T-cell (primary cell): ENCODE data around the gene INTS11. TPM values are rescaled to one million over a fixed set of nuclear protein-coding genes. Genes with fewer than 3 reads are reported as not detected.
A peak's percentile ranks its signal among the peaks of the same experiment; 100 is the strongest.

Experiments
- ATAC-seq, 4 experiments: fragments of 200-7000 bp in 3 of 4; fragments of 150-1000 bp in 1 of 4; cut with Tn5 transposase; replicated peaks in 1 of 4; 1 replicate in 3 of 4; 2 replicates in 1 of 4; pipeline ENCODE4 v1.10.0; 2021; ENCODE audit warnings: moderate library complexity in 3 of 4, mild to moderate bottlenecking in 2 of 4, moderate number of reproducible peaks in 1 of 4
- CTCF ChIA-PET, 2 donors: fragments of 300-600 bp; sonication (Branson Sonifier 250); formaldehyde crosslinking; loops; one replicate each; lab custom pipeline; 2022; ENCODE audit warnings: antibody characterized with exemption in 2 of 2; lab: Charles Lee
- POLR2A ChIA-PET, 2 donors: fragments of 300-600 bp; sonication (Branson Sonifier 250); formaldehyde crosslinking; loops; one replicate each; lab custom pipeline; 2022; ENCODE audit warnings: antibody characterized with exemption in 2 of 2; lab: Charles Lee
- DNase-seq, 35 experiments: peaks; one replicate each; pipeline versions ENCODE4 v3.0.0 to v3.0.0-alpha.2; 2013 to 2023
- H3K27ac ChIP-seq: one replicate; pipeline ENCODE4 v1.5.1; 2013; ENCODE audit warnings: low read length
- H3K27me3 ChIP-seq, 2 experiments: replicated peaks in 1 of 2; 1 replicate in 1 of 2; 2 replicates in 1 of 2; pipeline versions ENCODE4 v1.6.1 to v1.7.0; 2013; ENCODE audit warnings: low read length in 1 of 2, mixed read lengths in 1 of 2; ENCODE audit not compliant: control insufficient read depth in 2 of 2, insufficient read depth in 2 of 2; ENCODE audit errors: extremely low read depth in 1 of 2
- H3K36me3 ChIP-seq, 2 donors: 1 replicate in 1 of 2; 2 replicates in 1 of 2; pipeline versions ENCODE4 v1.6.1 to v1.7.0; 2013; ENCODE audit warnings: low read length in 1 of 2; ENCODE audit not compliant: control insufficient read depth in 2 of 2, insufficient read depth in 1 of 2; ENCODE audit errors: extremely low read depth in 1 of 2
- H3K4me1 ChIP-seq, 2 experiments: 1 replicate in 1 of 2; 2 replicates in 1 of 2; pipeline versions ENCODE4 v1.6.1 to v1.7.0; 2013; ENCODE audit warnings: low read length in 2 of 2, mixed read lengths in 1 of 2; ENCODE audit not compliant: insufficient read depth in 2 of 2, control insufficient read depth in 1 of 2; ENCODE audit errors: extremely low read depth in 1 of 2
- H3K4me3 ChIP-seq, 2 donors: 1 replicate in 1 of 2; 2 replicates in 1 of 2; pipeline versions ENCODE4 v1.5.1 to v1.7.0; 2013; ENCODE audit warnings: mild to moderate bottlenecking in 2 of 2, low read length in 1 of 2, moderate library complexity in 1 of 2; ENCODE audit not compliant: control insufficient read depth in 1 of 2; ENCODE audit errors: extremely low read depth in 1 of 2
- H3K9me3 ChIP-seq: 2 replicates; pipeline ENCODE4 v1.7.0; 2013
- H3K27ac Mint-ChIP-seq, 2 donors: one replicate each; pipeline ENCODE4 v1.8.0; 2020 to 2021; ENCODE audit warnings: mild to moderate bottlenecking in 2 of 2, mixed read lengths in 2 of 2
- H3K27me3 Mint-ChIP-seq, 2 donors: one replicate each; pipeline ENCODE4 v1.8.0; 2021 to 2022; ENCODE audit warnings: mixed read lengths in 2 of 2
- H3K36me3 Mint-ChIP-seq: one replicate; pipeline ENCODE4 v1.8.0; 2021; ENCODE audit warnings: mixed read lengths
- H3K4me1 Mint-ChIP-seq, 3 donors: one replicate each; pipeline ENCODE4 v1.8.0; 2020 to 2022; ENCODE audit warnings: mixed read lengths in 3 of 3, mild to moderate bottlenecking in 1 of 3
- H3K4me3 Mint-ChIP-seq, 3 donors: one replicate each; pipeline ENCODE4 v1.8.0; 2020 to 2022; ENCODE audit warnings: mild to moderate bottlenecking in 3 of 3, mixed read lengths in 3 of 3, moderate library complexity in 3 of 3
- H3K9me3 Mint-ChIP-seq, 3 donors: one replicate each; pipeline ENCODE4 v1.8.0; 2020 to 2022; ENCODE audit warnings: mixed read lengths in 3 of 3
- WGBS: methylation state at CpG from one replicate; pipeline ENCODE4 v1.1.5; 2013; ENCODE audit warnings: missing lambda C conversion rate; ENCODE audit not compliant: insufficient coverage; 5-methylcytosine and 5-hydroxymethylcytosine counted together
- total RNA-seq, 35 experiments: library from RNA in 6 of 35; stranded (reverse) in 6 of 35; fragments of 120-200 nt in 1 of 35; gene quantifications; one replicate each; pipeline versions ENCODE4 v1.2.1 to v1.2.4 and lab custom pipeline; 2013 to 2026

Gene INTS11
- total RNA-seq, 5 donors from 2014 or later (not counting 1 experiment from before 2014, with no cell fraction given): 161 to 200 (median 182) TPM

DNA sequence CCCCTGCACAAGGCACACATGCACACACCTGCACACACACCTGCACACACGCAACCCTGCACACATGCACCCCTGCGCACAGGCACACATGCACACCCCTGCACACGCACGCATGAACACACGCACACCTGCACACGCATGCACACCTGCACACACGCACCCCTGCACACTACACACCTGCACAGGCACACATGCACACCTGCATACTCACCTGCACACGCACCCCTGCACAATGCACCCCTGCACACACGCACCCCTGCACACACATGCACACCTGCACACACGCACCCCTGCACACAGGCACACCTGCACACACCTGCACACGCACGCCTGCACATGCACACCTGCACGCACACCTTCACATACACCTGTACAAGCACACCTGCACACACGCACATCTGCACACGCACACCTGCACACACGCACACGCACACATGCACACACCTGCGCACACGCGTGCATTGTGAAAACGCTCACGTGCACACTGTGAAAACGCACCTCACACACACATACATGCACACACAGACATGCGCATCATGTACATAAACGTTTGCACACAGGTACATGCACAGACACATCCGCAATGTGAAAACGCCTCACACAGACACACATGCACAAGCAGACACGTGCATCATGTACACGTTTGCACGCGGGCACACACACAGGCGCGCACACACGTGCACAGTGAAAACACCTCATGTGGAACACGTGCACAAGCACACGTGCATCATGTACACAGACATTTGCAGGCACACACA lies 16.5 kb upstream of the INTS11 start:
- Histone ChIP-seq H3K36me3 (peaks cover 8 to 9% of the 10 kb centered on the region in 2 donors), H3K27ac (no peak overlapping the region), H3K27me3 (no peaks in the 10 kb centered on the region), H3K9me3 (no peaks in the 10 kb centered on the region), H3K4me1 (peaks cover 0 to 19% of the 10 kb centered on the region in 2 experiments), H3K4me3 (no peak overlapping the region)
- peaks cover 10% of the 10 kb centered on the region for H3K36me3 Mint-ChIP-seq
- H3K27me3 Mint-ChIP-seq: no peaks in the 10 kb centered on the region
- ChIA-PET POLR2A (no interaction called here), CTCF (no interaction called here)
- DNase-seq (no peak), ATAC-seq (no peak)
- no peak overlapping the region for H3K4me3 Mint-ChIP-seq
- H3K4me1 Mint-ChIP-seq: peaks cover 0 to 3% (median 2%) of the 10 kb centered on the region in 3 donors
- no peak overlapping the region for H3K27ac Mint-ChIP-seq
- 94% methylated on average over 36 of the region's 36 CpGs for WGBS
- H3K9me3 Mint-ChIP-seq: no peaks in the 10 kb centered on the region

DNA sequence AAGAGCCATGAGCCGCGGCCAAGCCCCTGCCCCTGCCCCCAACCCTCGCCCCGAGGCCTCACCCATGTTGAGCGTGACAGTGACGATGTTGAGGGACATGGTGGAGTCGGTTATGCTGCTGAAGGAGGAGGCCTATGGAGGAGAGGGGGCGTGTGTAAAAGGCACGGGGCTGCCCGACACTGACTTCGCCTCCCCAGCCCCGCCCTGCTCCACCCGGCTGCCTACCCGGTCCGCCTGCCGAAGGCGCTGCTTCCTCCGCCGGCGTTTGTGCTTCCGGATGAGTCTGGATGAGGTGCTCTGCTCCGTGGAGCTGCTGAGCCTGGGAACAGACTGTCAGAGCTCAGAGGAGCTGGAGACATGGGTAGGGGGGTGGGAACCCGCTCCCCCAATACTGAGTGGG lies 15.7 kb upstream of the INTS11 start:
- H3K27ac ChIP-seq: no peak overlapping the region
- no peak overlapping the region for H3K27ac Mint-ChIP-seq
- peaks cover 0 to 14% of the 10 kb centered on the region in 2 experiments for H3K4me1 ChIP-seq
- no peak overlapping the region for H3K4me3 Mint-ChIP-seq
- no peak overlapping the region for H3K4me3 ChIP-seq
- no peaks in the 10 kb centered on the region for H3K27me3 ChIP-seq
- H3K27me3 Mint-ChIP-seq: no peaks in the 10 kb centered on the region
- ChIA-PET CTCF (interaction anchor here in 1 of 2 donors (0.6 kb wide), 1 partner anchor 32 kb away, joined by 4 read pairs; no protein-coding TSS in a partner anchor), POLR2A (no interaction called here)
- DNase-seq: no peak
- ATAC-seq: no peak
- H3K9me3 ChIP-seq: no peaks in the 10 kb centered on the region
- peaks cover 10% of the 10 kb centered on the region for H3K36me3 Mint-ChIP-seq
- no peaks in the 10 kb centered on the region for H3K9me3 Mint-ChIP-seq
- WGBS: 95% methylated on average over 21 of the region's 23 CpGs
- peaks cover 8 to 10% of the 10 kb centered on the region in 2 donors for H3K36me3 ChIP-seq
- H3K4me1 Mint-ChIP-seq: peaks cover 0 to 3% (median 2%) of the 10 kb centered on the region in 3 donors

DNA sequence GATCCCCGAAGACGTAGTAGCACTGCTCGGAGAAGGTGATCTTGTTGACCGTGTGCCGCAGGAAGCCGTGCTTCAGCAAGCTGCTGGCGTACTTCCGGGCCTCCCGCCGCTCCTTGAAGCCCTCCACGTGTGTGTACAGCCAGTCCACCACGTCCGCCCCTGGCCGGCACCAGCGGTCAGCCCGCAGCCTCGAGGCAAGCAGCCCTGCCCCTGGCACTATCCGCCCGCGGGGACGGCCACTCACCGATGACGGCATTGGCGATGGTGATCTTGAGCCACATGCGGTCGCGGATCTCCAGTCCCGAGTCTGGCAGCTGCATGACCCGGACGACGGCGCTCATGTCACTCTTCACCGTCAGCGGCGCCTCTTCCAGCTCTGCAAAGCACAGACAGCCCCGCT lies 13.8 kb upstream of the INTS11 start:
- H3K27ac ChIP-seq: no peak overlapping the region
- CTCF ChIA-PET: no interaction called here
- Mint-ChIP-seq H3K27ac (no peak overlapping the region), H3K4me3 (no peak overlapping the region), H3K27me3 (no peaks in the 10 kb centered on the region), H3K36me3 (peaks cover 10% of the 10 kb centered on the region), H3K4me1 (no peaks in the 10 kb centered on the region), H3K9me3 (no peaks in the 10 kb centered on the region)
- POLR2A ChIA-PET: no interaction called here
- H3K9me3 ChIP-seq: no peaks in the 10 kb centered on the region
- peaks cover 8 to 10% of the 10 kb centered on the region in 2 donors for H3K36me3 ChIP-seq
- H3K4me3 ChIP-seq: no peak overlapping the region
- DNase-seq (no peak), ATAC-seq (no peak)
- H3K27me3 ChIP-seq: no peaks in the 10 kb centered on the region
- 97% methylated on average over 36 of the region's 36 CpGs for WGBS
- H3K4me1 ChIP-seq: peaks cover 0 to 1% of the 10 kb centered on the region in 2 experiments

DNA sequence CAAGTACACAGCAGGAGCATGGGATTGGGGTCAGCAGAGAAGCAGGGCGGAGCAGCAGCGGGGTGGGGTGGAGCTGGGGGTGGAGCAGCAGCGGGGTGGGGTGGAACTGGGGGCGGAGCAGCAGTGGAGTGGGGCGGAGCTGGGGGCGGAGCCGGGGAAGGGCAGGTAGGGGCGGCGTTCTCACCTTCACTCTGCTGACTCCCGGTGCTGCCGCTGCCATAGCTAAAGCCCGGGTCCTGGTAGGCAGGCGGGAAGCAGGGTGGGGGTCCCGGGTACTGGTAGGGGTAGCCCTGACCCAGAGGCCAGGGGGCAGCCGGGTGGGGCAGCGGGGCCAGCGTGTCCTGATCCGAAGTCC lies 13.3 kb upstream of the INTS11 start:
- Mint-ChIP-seq H3K27ac (no peak overlapping the region), H3K27me3 (no peaks in the 10 kb centered on the region), H3K4me3 (no peak overlapping the region), H3K4me1 (no peaks in the 10 kb centered on the region), H3K9me3 (no peaks in the 10 kb centered on the region), H3K36me3 (peaks cover 10% of the 10 kb centered on the region)
- CTCF ChIA-PET: no interaction called here
- Histone ChIP-seq H3K4me3 (no peak overlapping the region), H3K9me3 (no peaks in the 10 kb centered on the region), H3K36me3 (peaks cover 8 to 10% of the 10 kb centered on the region in 2 donors), H3K27ac (no peak overlapping the region), H3K27me3 (no peaks in the 10 kb centered on the region), H3K4me1 (no peaks in the 10 kb centered on the region)
- DNase-seq (peak in 5 of 35 experiments; percentile 20 to 36 (median 28)), ATAC-seq (peak in 2 of 4 experiments; percentile 38 to 65)
- WGBS: 97% methylated on average over 6 of the region's 18 CpGs
- POLR2A ChIA-PET: no interaction called here

DNA sequence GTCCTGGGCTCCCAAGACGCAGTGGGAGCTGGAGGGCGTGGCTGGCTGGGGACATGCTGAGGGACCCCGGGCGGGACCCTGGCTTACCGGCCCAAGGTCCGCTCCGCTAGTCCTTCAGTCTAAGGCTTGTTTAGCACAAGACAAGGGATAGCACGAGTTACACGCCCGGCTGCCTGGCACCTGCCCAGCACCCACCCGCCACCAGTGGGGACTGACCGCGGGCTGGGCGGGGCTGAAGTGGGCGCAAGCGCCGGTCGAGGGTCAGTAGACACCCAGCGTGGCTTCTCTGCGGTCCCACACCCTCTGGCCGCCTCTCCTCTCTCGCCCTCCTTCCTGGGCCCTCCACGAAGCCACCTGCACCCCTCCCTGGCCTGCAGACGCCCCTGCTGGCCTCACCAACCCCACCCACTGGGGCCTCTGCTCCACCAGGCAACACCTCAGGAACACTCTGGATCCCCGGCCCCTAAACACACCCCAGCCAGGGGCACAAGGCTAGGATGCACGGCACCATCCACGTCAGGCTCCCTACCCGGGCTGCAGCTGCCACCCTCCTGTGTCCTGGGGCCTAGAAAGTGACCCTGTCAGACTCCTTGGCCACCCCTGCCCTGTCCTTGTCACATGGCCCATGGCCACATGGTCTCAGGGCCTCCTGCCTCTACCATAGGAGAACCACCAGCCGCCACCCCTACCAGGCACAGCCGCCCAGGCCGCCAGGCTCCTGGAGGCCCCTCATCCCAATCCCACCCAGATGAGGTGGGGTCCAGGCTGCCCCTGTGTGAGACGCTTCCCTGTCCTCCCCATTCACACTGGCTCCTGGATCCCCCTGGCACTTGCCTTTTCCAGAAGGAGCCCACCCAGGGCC lies 12.7 kb upstream of the INTS11 start:
- Mint-ChIP-seq H3K36me3 (peaks cover 10% of the 10 kb centered on the region), H3K4me1 (no peaks in the 10 kb centered on the region), H3K27me3 (no peaks in the 10 kb centered on the region), H3K4me3 (no peak overlapping the region), H3K27ac (no peak overlapping the region), H3K9me3 (no peaks in the 10 kb centered on the region)
- Histone ChIP-seq H3K27me3 (no peaks in the 10 kb centered on the region), H3K9me3 (no peaks in the 10 kb centered on the region), H3K36me3 (peaks cover 8 to 10% of the 10 kb centered on the region in 2 donors), H3K4me1 (no peaks in the 10 kb centered on the region), H3K27ac (no peak overlapping the region), H3K4me3 (no peak overlapping the region)
- no peak for ATAC-seq
- 95% methylated on average over 30 of the region's 32 CpGs for WGBS
- POLR2A ChIA-PET: no interaction called here
- DNase-seq: no peak
- CTCF ChIA-PET: no interaction called here

DNA sequence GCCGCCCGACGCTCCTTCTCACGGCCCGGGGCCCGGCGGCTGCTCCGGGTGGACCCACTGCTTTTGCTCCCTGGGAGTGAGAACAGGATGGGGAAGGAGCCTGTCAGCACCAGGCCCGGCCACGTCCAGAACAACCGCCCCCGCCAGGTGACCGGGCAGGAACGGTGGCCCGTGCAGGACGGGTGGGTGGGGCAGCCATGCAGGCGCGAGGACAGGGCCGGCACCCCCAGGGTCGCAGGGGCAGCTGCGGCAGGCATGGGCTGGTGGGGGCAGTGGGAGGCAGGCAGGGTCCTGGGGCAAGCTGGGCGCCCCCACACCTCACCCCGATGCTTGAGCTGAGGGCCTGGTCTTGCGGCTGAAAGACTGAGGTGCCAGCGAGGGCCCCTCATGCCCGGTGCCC lies 12.0 kb upstream of the INTS11 start:
- POLR2A ChIA-PET: no interaction called here
- ATAC-seq: no peak
- Histone ChIP-seq H3K36me3 (peaks cover 4 to 10% of the 10 kb centered on the region in 2 donors), H3K27me3 (no peaks in the 10 kb centered on the region), H3K9me3 (no peaks in the 10 kb centered on the region), H3K27ac (no peak overlapping the region), H3K4me3 (no peak overlapping the region), H3K4me1 (no peaks in the 10 kb centered on the region)
- WGBS: 92% methylated on average over 26 of the region's 26 CpGs
- H3K4me1 Mint-ChIP-seq: no peaks in the 10 kb centered on the region
- no peaks in the 10 kb centered on the region for H3K9me3 Mint-ChIP-seq
- CTCF ChIA-PET: no interaction called here
- H3K36me3 Mint-ChIP-seq: peaks cover 10% of the 10 kb centered on the region
- no peaks in the 10 kb centered on the region for H3K27me3 Mint-ChIP-seq
- H3K4me3 Mint-ChIP-seq: no peak overlapping the region
- H3K27ac Mint-ChIP-seq: no peak overlapping the region
- DNase-seq: no peak
